ENCODE measurements around the gene SGCD.

DNA sequence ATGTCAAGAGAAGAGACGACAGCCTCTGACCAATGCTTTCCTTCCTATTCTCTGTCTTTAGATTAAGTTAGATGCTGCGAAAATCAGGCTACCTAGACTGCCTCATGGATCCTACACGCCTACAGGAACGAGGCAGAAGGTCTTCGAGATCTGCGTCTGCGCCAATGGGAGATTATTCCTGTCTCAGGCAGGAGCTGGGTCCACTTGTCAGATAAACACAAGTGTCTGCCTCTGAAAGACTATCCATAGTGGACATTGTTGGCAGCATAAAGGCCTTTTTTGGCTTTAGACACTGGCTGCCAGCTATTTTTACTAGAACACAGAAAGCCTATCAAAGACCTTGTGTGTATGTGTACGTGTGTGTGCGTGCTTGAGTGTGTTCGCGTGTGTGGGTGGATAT, 432.2 kb downstream of the SGCD start:
- TF ChIP-seq, protein P1, sequence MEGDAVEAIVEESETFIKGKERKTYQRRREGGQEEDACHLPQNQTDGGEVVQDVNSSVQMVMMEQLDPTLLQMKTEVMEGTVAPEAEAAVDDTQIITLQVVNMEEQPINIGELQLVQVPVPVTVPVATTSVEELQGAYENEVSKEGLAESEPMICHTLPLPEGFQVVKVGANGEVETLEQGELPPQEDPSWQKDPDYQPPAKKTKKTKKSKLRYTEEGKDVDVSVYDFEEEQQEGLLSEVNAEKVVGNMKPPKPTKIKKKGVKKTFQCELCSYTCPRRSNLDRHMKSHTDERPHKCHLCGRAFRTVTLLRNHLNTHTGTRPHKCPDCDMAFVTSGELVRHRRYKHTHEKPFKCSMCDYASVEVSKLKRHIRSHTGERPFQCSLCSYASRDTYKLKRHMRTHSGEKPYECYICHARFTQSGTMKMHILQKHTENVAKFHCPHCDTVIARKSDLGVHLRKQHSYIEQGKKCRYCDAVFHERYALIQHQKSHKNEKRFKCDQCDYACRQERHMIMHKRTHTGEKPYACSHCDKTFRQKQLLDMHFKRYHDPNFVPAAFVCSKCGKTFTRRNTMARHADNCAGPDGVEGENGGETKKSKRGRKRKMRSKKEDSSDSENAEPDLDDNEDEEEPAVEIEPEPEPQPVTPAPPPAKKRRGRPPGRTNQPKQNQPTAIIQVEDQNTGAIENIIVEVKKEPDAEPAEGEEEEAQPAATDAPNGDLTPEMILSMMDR (conservative IDR thresholded peaks at IDR 0.05; ENCODE audit: low read depth, low read length) = no peak
- no peak for TF ChIP-seq POLR2A (IDR thresholded peaks at IDR 0.05; ENCODE audit: low read depth, low read length)

All from IMR-90 (cell line).